ENCODE measurements around the gene JAG1.

JAG1 gene

DNA sequence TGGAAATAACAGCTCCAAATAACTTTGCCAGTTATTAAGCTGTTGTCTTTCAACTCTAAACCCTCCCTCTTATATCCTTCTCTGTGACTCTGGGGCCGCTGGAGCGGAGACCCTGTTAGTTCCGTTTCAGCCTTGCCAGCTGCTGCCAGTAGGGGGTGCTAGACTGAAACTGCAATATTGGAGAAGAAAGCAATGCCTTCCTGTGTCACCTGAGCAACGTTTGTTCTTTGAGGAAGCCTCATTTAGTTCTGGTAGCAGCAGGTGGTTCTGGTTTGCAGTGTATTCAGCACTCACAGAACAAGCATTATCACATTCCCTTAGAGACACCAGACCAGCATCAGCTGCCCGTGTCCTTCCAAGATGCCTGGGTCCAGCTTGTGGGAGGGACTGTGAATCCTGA lies 22.9 kb upstream of the JAG1 start:
- no peak for FAIRE-seq

DNA sequence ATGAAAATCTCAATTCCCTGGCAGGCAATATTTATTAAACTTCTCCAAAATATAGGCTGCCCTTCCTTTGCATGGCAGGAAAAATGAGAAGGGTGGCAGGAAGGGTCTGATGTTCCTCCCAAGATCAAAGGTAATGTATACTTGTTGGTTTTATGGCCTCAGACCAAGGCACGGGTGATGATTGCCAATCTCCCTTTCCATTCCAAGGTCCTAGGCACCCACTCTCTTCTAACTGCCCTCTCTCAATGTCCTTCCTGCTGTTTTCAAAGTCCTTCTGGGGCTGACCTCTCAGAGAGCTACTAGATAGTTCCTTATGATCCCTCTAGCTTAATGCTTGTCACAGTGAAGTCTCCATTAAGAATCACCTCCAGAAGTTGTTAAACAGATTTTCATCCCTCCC lies 15.6 kb upstream of the JAG1 start:
- FAIRE-seq = no peak

DNA sequence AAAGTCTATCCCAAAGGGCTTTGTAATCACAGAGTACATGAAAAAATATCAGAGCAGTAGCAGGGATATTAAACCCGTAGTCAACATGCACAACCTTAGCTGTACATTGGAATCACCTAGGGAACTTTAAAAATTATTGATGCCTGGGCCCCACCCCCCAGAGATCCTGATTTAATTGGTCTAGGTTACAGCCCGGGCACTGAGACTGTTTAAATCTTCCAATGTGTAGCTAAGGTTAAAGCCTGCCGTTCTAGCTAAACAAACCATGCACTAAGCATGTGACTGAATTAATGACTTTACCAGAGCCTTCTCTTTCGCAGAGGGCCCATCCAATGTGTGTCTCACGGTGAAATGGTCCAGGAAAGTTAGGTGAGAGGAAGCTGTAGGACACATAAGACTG lies 14.1 kb upstream of the JAG1 start:
- no peak for FAIRE-seq

DNA sequence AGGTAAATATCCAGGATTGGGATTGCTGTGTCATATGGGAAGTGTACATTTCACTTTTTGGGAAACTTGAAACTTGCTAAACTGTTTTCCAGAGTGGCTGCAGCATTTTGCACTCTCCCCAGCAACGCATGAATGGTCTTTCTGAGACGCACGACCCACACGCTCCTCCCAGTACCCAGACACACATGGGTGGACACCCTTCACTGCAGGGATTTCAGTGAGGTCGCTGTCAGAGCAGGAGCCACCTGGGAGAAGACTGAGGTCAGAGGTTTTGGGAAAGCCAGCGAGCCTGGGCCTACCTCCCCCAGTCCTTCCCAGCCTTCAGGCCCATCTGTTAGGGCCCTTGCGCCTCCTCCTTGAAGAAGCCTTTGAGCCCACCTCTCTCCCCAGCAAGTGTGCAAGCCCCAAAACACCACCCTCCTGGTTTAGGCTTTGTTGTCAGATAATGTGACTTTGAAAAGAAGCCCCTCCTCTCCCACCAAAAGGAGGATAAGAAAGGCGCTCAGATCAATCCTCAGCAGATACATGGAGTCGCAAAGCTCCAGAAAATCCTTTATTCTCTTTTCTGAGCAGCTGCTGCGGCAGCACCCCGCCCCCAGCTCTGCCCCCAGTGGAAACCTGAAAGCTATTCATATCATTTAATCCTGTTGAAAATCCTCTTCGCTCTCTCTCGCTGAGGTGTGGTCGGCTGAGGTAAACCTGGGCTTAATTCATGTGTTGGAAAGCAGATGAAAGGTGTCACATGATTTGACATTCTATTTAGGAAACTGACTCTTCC lies 12.7 kb upstream of the JAG1 start:
- no peak for FAIRE-seq

DNA sequence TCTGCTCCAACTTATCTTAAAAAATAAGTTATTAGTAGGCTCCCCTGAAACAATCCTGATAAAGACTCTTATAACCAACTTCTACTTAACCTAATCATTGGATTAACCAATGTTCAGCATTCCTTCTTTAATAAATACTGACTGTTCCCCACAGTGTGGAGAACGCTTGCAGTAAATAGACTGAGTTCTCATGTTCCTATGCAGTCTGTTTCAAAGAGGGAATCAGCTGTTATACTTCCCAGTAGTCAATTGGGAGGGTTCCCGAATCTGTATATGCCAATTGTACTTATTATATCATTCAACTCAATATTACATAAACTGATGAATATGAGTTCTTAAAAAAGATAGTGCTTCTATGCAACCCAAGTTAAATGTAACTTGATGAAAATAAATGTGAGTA lies 9.7 kb upstream of the JAG1 start:
- no peak for FAIRE-seq

DNA sequence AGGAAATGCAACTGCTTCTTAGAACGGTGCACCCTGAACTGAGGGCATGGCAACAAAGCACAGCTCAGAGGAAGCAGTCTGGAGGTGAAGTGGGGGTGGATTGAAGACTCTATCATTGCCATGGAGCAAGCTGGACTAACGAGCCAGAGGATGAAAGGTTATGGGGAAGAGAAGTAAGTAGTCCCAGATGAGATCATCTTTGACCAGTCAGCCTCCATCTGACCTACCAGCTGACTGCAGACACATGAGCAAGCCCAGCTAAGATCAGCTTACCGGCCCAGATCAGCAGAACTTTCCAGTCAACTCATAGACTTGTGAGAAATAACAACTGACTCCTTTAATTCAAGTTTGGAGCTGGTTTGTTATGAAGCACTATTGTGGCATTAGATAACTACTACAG lies 9.1 kb upstream of the JAG1 start:
- FAIRE-seq = no peak

DNA sequence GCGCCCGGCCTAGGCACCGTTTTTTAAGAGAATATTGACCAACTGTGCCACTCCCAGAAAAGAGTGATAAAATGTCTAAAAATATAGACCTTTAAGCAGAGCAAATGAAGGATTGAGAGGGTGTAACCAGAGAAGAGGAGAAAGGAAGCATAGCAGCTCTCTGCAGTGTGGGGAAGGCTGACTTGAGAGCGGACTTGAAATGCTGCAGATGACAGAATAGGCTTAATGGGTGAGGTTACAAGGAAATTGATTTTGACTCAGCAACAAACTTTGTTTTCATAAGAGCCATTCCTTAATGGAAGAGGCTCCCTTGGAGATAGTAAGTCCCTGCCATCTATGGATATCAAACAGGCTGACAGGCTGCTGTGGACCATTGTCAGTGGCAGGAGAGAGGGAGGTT lies 7.7 kb upstream of the JAG1 start:
- no peak for FAIRE-seq

DNA sequence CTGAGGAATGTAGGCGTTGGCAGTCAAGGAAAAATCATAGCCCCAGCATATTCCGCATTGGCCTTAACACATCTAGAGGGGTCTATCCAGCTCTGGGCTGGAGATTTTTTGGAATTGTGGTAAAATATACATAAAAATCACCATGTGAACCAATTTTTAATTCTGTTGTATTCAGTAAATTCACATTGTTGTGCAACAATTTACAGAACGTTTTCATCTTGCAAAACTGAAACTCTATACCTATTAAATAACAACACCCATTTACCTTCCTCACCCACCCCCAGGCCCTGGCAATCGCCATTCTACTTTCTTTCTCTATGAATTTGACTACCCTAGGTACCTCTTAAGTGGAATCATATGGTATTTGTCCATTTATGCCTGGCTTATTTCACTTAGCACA lies 6.8 kb upstream of the JAG1 start:
- FAIRE-seq = no peak

DNA sequence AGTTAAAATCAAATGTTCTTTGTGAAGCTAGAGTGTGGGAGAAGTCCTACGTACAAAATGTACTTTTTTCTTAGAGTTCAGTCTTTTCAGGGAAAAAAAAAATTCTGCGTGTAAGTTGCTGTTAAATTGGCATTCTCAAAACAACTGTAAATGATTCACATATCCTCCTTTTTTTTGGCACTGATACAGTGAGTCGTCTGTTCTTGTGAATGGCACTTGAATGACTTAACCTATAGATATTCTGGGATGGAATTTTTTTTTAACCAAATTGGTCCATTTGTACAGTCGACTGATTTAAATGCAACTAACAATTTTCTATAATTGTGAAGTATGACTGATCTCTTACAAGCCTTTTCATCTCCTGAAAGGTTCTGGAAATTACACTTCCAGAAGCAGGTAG lies 5.5 kb upstream of the JAG1 start:
- FAIRE-seq = no peak

DNA sequence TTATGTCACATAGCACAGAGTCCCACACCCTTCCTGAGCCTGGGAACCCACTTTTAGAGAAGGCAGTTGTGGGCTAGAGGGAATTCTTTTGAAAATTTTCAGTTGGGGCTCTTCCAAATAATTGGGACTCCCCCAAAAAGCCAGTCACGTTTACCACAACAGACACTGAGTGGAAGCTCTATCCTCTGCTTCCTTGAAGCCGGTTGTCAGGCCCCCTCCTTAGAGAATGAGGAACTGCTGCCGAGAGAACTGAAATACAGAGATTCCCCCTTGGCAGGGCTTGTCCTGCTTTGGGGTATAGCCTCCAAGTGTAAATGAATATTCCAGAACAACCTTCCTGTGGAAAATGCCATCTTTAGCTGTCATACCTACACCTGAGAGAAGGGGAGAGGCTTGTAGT lies 2.7 kb upstream of the JAG1 start:
- FAIRE-seq = no peak

DNA sequence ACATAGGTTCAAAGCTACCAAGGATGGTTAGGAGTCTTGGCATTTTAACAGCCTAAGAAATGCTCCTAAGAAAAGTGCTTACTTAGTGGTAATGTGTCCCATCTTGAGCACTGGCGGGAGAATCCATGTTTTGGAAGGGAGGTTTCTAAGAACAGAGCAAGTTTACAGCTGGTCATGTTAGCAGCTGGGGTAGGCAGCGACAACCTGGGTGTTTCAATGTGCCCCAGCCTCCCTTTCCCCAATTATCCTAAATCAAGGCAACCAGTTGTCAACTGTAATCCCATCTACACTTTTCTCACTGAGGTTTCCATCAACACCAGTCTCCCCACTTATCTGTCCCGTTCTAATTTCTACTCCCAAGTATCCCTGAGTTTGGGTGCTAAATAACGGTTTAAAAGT lies 1.6 kb upstream of the JAG1 start:
- no peak for FAIRE-seq

DNA sequence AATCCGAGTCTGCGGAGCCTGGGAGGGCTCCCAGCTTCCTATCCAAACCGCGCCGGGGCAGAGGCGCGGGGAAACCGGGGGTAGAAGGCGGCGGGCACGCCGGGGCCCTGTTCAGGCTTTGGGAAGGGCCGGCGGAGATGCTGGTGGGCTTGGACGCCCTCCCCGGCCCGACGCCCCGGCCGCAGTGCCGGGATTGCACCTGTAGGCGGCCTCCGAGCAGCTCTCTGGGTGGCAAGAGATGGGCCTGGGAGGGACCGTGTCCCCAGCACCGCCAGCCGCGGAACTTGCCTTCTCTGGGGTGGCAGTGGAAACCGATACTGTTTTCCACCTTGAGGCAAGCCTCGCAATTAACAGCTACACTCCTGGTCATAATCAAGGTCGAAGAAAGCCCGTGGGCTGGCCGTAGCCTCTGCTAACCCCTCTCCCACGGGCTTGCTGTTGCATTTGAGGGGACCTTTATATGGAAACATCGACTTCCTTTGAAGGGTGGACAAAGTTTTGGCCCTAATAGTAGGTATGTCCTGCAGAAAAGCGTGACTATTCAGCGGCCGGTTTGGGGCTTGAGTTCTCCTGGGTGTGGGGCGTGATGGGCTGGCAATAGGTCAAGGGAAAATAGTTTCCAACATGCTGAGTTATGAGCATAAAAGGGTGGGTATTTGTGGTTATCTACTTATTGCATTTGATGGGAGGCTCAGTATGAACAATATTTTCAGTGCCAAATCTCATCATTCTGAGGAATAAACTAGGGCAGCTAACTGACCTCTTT lies 1.1 kb upstream of the JAG1 start:
- FAIRE-seq = no peak

DNA sequence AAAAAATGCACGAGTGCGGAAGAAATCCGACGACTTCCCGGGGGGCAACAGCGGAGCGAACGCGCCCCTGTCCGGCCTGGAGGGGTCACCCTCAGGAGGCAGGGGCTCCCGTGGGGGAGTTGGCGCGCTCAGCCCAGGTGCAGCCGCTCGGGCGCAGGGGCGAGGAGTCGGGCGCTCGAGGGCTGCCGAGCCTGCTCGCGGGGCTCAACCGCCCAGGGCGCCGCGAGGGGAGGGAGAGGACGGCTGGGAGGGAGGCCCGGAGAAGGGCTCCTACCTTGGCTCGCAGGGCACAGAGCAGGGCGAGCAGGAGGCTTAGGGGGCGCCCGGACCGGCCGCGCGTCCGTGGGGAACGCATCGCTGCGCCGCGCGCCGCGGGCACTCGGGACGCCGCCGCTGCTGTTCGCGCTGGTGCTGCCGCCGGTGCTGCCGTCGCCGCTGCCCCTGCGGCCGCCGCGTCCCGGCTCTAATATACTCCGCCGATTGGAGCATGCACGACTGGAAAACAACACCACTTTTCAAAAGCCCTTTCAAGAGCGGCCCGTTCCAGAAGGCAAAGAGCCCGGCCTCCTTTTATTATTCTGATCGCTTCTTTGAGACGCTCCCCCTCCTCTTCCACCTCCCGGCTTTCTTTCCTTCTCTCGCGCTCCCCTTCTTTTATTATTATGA lies 490 bp downstream of the JAG1 start:
- no peak for FAIRE-seq

DNA sequence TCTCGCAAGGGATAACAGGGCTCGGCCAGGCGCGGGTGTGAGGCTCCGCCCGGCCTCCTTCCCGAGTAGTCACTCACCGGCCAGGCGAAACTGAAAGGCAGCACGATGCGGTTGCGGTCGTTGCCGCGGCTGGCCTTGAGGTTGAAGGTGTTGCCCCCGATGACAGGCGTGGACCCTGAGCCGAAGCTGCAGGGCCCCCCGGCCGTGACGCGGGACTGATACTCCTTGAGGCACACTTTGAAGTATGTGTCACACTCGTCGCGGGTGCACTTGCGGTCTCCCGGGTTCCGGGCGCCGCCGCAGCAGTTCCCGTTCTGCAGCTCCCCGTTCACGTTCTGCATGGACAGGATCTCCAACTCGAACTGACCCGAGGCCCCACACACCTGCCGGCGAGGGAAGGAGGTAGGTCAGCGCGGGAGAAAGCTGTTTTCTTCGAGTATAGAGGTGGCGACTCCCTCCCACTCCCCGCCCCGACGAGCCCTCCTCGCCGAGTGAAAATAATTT lies 1.1 kb downstream of the JAG1 start:
- no peak for FAIRE-seq

DNA sequence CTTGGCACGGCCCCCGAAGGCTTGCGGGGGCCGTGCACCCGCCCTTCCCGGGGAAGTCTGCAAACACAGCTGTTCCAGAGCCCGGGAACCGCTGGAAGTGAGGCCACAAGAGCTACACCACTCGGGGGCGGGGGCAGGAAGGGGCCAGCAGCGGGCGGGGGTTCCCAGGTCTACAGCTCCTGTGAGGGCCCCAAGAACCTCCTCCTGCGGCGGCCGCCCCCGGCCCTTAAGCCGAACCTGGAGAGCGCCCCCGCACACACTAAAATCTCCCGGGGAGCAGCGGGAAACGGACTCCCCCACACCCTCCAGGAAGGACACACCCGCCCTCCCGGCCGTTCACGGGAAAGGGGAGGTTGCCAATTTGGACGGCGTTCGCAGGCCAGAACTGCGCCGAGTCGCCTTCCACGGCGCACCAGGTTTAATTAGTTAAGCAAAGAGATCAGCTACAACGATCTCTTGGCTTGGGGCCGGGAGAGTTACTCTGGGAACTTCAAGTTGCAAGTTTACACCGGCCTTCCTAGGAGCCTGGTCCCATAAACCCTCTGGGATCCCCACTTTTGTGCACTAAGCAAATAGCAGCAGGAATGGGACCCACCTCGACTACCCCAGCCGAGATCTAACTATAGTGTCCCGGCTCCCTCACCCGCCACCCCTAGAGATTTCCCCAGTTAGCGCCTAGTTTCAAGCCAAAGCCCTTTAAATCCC lies 1.7 kb downstream of the JAG1 start:
- FAIRE-seq = no peak

DNA sequence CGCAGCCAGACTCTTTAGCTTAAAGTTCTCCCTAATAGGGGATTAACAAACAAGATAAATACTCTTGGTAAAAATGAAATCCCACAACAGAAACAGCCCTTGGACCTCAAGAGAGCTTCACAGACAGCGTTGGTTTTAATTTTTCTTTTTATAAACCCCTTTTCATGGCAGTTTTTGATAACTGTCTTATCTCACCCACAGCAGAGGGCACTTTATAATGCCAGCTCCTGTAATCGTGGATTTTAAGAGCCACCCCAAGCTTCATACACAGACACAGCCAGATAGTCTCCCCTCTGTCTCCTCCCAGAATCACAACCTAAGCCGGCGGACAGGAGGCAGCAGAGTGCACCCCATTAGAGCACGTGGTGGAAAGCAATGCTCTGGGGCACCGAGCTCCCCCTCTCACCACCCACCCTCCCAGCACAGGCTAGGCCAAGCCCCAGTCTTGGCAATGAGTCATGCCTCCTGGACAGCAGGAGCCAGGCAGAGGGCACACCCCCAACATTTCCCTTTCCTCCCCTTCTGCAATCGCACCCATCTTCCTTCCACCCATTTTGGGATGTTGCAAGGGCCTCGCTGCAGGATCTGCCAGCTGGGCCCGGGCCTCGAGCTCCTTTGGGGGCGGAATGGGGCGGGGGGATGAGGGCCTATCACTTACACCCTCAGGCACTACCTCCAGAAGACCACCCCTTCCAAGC lies 2.4 kb downstream of the JAG1 start:
- no peak for FAIRE-seq

DNA sequence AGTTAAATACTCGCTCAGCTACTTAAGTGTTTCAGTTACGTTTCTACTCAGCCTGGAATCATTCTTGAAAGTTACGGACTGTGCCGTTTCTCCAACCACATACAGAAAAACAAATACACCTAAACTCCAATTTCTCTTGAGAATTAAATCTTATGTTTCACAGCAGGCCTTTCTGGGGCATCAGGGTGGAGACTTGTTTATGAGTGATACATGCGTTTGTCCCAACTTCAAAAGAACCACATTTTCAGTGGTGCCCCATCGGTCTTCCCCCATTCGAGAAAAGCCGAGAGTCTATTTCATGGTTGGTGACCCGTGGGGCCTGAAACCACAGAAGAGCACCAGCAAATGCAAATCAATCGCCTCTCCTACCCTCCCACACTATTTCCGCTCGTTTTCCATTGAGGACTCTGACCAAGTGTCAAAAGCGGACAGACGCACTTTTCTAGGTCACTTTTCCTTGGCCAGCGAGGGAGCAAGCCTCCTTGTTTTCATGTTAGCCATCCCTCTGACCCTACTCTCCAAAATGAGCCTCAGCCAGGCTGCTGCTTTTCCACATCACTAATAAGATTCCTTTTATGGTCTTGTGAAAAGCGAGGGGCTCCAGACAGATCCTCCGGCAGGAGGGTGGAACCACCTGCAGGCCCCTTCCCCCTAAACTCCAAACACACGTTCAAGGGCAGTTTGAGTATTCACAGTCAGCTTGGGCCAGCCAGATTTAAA lies 3.1 kb downstream of the JAG1 start:
- no peak for FAIRE-seq

DNA sequence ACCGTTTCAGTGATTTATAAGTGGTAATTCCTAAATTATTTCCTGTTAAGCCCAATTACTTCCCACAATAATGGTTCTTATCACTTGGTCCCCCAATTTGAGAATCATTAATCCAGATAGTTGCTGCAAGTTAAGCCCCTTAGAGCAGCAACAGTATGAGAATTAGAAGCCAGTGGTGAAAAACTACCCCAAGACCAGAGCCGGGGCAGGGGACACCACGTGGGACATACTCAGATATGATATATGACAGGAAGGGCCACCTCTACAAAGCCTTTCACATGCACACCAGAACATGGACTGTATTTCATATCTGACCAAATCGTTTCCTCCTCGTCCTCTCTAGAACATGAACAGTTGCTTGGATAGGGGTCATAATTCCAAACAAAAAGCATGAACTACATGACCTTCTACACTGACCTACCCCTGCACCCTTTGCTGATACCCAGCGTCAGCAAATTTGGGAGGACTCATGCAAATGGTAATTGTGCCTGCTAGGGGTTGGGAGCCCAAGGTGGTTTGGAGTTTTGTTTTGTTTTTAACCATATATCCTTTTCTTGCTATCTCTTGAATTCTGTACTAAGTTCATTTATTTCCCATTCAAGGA lies 3.9 kb downstream of the JAG1 start:
- no peak for FAIRE-seq

DNA sequence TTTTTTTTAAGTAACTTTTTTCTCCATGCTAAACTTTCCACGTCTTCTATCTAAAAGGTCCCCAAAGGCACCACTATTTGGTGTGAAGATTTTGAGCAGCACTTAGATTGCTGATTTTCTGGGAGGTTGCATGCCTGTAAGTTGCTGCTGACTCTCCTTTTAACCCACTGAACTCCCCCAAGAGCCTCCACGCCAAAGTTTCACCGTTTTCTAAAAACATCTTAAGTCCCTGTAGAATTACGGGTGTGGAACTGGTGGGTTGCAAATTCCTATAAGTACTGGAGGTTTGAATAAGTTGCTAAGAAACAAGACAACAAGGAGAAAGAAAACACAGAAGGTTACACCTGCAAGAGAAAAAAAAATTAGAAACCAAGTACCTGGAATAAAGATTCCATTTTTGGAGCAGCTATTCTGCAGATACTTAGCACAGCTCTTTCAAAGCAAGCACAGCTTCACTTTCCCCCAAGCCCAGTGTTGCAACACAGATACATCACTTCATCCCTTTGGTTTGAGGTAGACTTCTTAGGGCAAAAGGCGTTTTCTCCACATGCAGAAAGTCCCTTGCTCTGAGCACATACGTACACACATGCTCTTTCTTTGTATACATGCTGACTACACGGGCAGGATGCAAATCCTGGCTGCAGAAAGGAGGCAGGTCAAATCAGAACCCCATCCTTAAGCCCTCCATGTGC lies 5.0 kb downstream of the JAG1 start:
- FAIRE-seq = no peak

DNA sequence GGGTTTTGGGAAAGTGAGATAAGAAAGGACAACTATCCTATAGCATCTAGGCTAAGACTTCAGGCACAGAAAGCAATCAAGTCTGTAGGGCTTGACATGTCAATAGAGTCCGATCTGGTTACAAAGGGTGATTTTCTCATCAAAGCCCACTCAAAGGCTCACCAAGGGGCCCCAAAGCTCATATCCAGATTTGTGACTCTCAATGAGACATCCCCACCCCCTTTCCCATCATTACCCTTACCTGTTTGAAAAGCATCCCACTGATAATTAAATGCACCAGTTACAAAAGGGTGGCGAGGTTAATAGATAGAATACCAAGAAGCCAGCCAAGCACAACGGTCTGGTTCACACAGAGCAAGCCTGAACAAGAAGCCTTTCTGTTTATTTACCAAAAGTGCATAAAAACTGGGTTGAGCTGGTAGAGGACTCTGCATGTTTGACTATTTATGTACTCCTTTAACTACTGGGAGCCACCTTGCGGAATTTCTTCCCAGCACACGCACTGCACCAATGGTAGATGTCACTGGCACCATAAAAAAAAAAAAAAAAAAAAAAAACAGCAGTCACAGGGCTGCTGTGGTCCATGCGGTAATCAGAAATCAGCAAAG lies 6.1 kb downstream of the JAG1 start:
- FAIRE-seq = no peak
